ENCODE data around the gene LMTK3.

The LMTK3 gene

GRCh38 chr19:48445256-48445605 lies 66.4 kb downstream of the LMTK3 start:
- DNase-seq, result no peak

DNA sequence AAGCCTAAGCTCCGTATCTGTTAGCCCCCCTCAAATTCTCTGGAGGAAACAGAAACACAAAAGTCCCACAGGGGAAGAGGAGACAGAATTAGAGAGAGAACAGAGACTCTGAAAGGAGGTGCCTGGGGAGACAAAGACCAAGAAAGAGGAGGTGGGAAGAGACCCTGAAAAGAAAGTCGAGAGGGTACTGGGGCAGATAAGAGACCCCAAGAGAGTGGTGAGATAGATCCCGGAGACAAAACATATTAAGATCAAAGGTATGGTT lies 66.8 kb downstream of the LMTK3 start:
- DNase-seq, result no peak

DNA sequence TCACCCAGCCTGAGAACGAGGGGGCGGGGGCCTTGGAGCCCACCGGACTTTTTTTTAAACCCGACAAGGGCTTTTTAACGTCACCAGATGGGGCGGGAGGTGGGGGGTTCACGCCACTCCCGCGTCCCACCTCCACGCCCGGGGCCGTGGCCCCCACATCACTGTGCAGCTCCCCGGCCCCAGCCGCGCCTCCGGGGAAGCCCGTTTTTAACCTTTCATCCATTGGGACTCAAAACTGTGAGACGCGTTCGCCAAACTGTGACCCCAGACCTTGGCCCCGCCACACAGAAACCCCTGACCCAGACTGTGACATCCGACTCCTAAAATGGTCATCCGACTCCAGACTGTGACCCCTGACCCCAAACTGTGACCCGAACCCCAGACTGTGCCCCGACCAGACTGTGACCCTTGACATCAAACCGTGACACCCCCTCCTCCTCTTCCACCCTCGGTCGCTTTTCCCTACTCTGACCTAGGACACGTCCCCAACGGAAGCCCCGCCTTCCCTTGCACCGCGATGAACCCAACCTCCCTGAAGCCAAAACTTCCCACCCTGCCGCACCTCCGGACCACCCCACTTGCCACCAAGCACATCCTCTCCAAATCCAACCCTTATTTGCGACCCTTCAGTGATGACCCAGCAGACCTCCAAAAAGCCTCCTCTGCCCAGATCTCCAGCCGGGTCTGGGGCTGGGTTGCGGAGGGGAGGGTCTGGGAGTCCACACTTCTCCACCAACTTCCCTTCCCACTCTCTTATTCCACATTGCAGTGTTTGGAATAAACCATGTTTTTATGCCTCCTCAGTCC lies 67.3 kb downstream of the LMTK3 start:
- no peak for DNase-seq

- no peak for DNase-seq
These were observed 67.9 kb downstream of the LMTK3 start for GRCh38 chr19:48443731-48444128.

DNA sequence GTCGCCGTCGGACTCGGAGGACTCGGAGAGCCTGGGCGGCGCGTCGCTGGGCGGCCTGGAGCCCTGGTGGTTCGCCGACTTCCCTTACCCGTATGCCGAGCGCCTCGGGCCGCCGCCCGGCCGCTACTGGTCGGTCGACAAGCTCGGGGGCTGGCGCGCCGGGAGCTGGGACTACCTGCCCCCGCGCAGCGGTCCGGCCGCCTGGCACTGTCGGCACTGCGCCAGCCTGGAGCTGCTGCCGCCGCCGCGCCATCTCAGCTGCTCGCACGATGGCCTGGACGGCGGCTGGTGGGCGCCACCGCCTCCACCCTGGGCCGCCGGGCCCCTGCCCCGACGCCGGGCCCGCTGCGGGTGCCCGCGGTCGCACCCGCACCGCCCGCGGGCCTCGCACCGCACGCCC lies 68.4 kb downstream of the LMTK3 start:
- no peak for DNase-seq

GRCh38 chr19:48442116-48443035 lies 69.3 kb downstream of the LMTK3 start:
- no peak for DNase-seq

DNA sequence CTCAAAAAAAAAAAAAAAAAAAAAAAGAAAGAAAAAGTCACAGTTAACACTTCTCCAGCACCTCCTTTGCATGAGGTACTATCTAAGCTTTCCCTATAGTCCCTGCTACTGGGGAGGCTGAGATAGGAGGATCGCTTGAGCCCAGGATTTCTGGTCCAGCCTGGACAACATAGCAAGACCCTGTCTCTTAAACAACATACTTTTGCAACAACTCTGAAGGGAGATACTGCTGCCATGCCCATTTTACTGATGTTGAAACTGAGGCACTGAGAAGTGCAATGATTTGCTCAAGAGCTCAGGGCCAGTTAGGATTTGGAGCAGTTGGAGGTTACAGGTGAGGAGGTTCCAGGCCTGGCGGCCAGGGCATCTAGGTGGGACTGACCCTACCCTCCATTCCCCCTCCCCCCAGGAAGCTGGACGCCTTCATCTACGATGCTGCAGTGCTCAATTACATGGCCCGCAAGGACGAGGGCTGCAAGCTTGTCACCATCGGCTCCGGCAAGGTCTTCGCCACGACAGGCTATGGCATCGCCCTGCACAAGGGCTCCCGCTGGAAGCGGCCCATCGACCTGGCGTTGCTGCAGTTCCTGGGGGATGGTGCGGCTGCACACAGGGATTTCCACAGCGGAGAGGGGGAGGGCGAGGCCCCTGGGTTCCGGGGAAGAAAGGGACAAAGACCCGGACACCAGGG lies 70.1 kb downstream of the LMTK3 start:
- DNase-seq, result no peak

DNA sequence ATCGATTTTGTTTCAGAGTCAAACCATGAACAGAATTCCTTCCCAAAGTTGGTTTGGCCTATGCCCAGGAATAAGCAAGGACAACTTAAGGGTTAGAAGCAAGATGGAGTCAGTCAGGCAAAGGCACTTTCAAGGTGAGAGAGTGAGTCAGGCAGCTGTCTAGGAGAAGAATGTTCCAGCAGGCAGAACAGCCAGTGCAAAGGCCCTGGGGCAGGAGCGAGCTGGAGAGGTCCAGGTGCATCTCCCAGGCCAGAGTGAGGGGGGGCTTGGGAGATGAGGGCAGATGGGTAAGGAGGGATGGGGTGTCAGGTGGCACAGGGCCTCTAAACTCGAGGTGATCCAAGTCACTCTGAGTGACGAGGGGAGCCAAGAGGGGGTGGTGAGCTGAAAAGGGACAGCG lies 75.0 kb downstream of the LMTK3 start:
- no peak for DNase-seq

Measured in SIG-M5 (cell line).